ENCODE data around the gene FAM90A26.
A peak's percentile ranks its signal among the peaks of the same experiment; 100 is the strongest.
"Not testable (repeated sequence)": the region's sequence is repeated elsewhere in the genome, so short reads cannot be mapped to it uniquely, and the experiment has no call there.

FAM90A26 gene

GRCh38 chr4:9169791-9170459, at the start of gene FAM90A26:
Gene FAM90A26 (plus strand): TSS chr4:9170409. CDS start chr4:9173173, 2,764 bp downstream.
- in situ Hi-C loops (cut with HindIII; ENCODE audit: low pct_ligation_motif_present, low pct_unique_long_range_greater_than_20kb, low sequenced_read_pairs); DNase-seq: not testable (repeated sequence)

- in situ Hi-C loops (cut with HindIII; ENCODE audit: low pct_ligation_motif_present, low pct_unique_long_range_greater_than_20kb, low sequenced_read_pairs); DNase-seq: not testable (repeated sequence)
These were observed 47.5 kb upstream of the FAM90A26 start for GRCh38 chr4:9122711-9123110.

GRCh38 chr4:9123572-9124007, 46.6 kb upstream of the FAM90A26 start:
- in situ Hi-C loops (cut with HindIII; ENCODE audit: low pct_ligation_motif_present, low pct_unique_long_range_greater_than_20kb, low sequenced_read_pairs), result not testable (repeated sequence)
- DNase-seq, result peak; percentile 56

- DNase-seq, result peak; percentile 3
- in situ Hi-C loops (cut with HindIII; ENCODE audit: low pct_ligation_motif_present, low pct_unique_long_range_greater_than_20kb, low sequenced_read_pairs), result not testable (repeated sequence)
These were observed 44.5 kb upstream of the FAM90A26 start for GRCh38 chr4:9125601-9126161.

- peak; percentile 43 for DNase-seq
- in situ Hi-C loops (cut with HindIII; ENCODE audit: low pct_ligation_motif_present, low pct_unique_long_range_greater_than_20kb, low sequenced_read_pairs), result not testable (repeated sequence)
These were observed 38.8 kb upstream of the FAM90A26 start for GRCh38 chr4:9131420-9131819.

- DNase-seq; in situ Hi-C loops (cut with HindIII; ENCODE audit: low pct_ligation_motif_present, low pct_unique_long_range_greater_than_20kb, low sequenced_read_pairs): not testable (repeated sequence)
These were observed 37.4 kb upstream of the FAM90A26 start for GRCh38 chr4:9132849-9133248.

GRCh38 chr4:9134011-9134410, 36.2 kb upstream of the FAM90A26 start:
- DNase-seq; in situ Hi-C loops (cut with HindIII; ENCODE audit: low pct_ligation_motif_present, low pct_unique_long_range_greater_than_20kb, low sequenced_read_pairs): not testable (repeated sequence)

- in situ Hi-C loops (cut with HindIII; ENCODE audit: low pct_ligation_motif_present, low pct_unique_long_range_greater_than_20kb, low sequenced_read_pairs); DNase-seq: not testable (repeated sequence)
These were observed 35.7 kb upstream of the FAM90A26 start for GRCh38 chr4:9134556-9134955.

GRCh38 chr4:9141050-9141449, 29.2 kb upstream of the FAM90A26 start:
- in situ Hi-C loops (cut with HindIII; ENCODE audit: low pct_ligation_motif_present, low pct_unique_long_range_greater_than_20kb, low sequenced_read_pairs), result not testable (repeated sequence)

GRCh38 chr4:9142786-9143185, 27.4 kb upstream of the FAM90A26 start:
- in situ Hi-C loops (cut with HindIII; ENCODE audit: low pct_ligation_motif_present, low pct_unique_long_range_greater_than_20kb, low sequenced_read_pairs); DNase-seq: not testable (repeated sequence)

More at GRCh38 chr4:9141050-9141449, 29.2 kb upstream of the FAM90A26 start:
- not testable (repeated sequence) for DNase-seq

GRCh38 chr4:9143421-9144080, 26.7 kb upstream of the FAM90A26 start:
- DNase-seq, result no peak
- in situ Hi-C loops (cut with HindIII; ENCODE audit: low pct_ligation_motif_present, low pct_unique_long_range_greater_than_20kb, low sequenced_read_pairs), result no loop called here

GRCh38 chr4:9146967-9147366, 23.2 kb upstream of the FAM90A26 start:
- in situ Hi-C loops (cut with HindIII; ENCODE audit: low pct_ligation_motif_present, low pct_unique_long_range_greater_than_20kb, low sequenced_read_pairs), result no loop called here
- no peak for DNase-seq

GRCh38 chr4:9147368-9147767, 22.8 kb upstream of the FAM90A26 start:
- DNase-seq, result peak; percentile 8
- in situ Hi-C loops (cut with HindIII; ENCODE audit: low pct_ligation_motif_present, low pct_unique_long_range_greater_than_20kb, low sequenced_read_pairs), result not testable (repeated sequence)

GRCh38 chr4:9148611-9149409, 21.4 kb upstream of the FAM90A26 start:
- in situ Hi-C loops (cut with HindIII; ENCODE audit: low pct_ligation_motif_present, low pct_unique_long_range_greater_than_20kb, low sequenced_read_pairs), result not testable (repeated sequence)

GRCh38 chr4:9151809-9152179, 18.4 kb upstream of the FAM90A26 start:
- DNase-seq; in situ Hi-C loops (cut with HindIII; ENCODE audit: low pct_ligation_motif_present, low pct_unique_long_range_greater_than_20kb, low sequenced_read_pairs): not testable (repeated sequence)

More at GRCh38 chr4:9148611-9149409, 21.4 kb upstream of the FAM90A26 start:
- DNase-seq, result not testable (repeated sequence)

- DNase-seq, result peak; percentile 87
- in situ Hi-C loops (cut with HindIII; ENCODE audit: low pct_ligation_motif_present, low pct_unique_long_range_greater_than_20kb, low sequenced_read_pairs), result not testable (repeated sequence)
These were observed 17.8 kb upstream of the FAM90A26 start for GRCh38 chr4:9152180-9153007.

GRCh38 chr4:9153008-9153570, 17.1 kb upstream of the FAM90A26 start:
- DNase-seq, result peak; percentile 91
- in situ Hi-C loops (cut with HindIII; ENCODE audit: low pct_ligation_motif_present, low pct_unique_long_range_greater_than_20kb, low sequenced_read_pairs), result not testable (repeated sequence)
